Activated CD8-positive, alpha-beta memory T cell treated with anti-CD3 and anti-CD28 coated beads, Interleukin-2, amount 10 ng/mL, durations not matched to agents 7 days and 5 days (primary cell): ENCODE data around the gene TMEM147. TPM values are rescaled to one million over a fixed set of nuclear protein-coding genes. Genes with fewer than 3 reads are reported as not detected.
"Not testable (repeated sequence)": the region's sequence is repeated elsewhere in the genome, so short reads cannot be mapped to it uniquely, and the experiment has no call there.

Experiments
- ATAC-seq: fragments of 150-1000 bp; cut with Tn5 transposase; one replicate; pipeline ENCODE4 v1.10.0; 2021; ENCODE audit warnings: moderate library complexity
- CTCF ChIA-PET: fragments of 350-600 bp; sonication (Branson Sonifier 250); formaldehyde crosslinking; loops from one replicate; lab custom pipeline; 2021; ENCODE audit warnings: antibody characterized with exemption; lab: Charles Lee
- DNase-seq: peaks from one replicate; pipeline ENCODE4 v3.0.0-alpha.2; 2020
- H3K27ac Mint-ChIP-seq: one replicate; pipeline ENCODE4 v1.8.0; 2021; ENCODE audit warnings: mild to moderate bottlenecking, mixed read lengths
- H3K27me3 Mint-ChIP-seq: one replicate; pipeline ENCODE4 v1.8.0; 2021; ENCODE audit warnings: mixed read lengths
- H3K36me3 Mint-ChIP-seq: one replicate; pipeline ENCODE4 v1.8.0; 2021; ENCODE audit warnings: mild to moderate bottlenecking, mixed read lengths
- H3K4me1 Mint-ChIP-seq: one replicate; pipeline ENCODE4 v1.8.0; 2021; ENCODE audit warnings: mixed read lengths
- H3K4me3 Mint-ChIP-seq: one replicate; pipeline ENCODE4 v1.8.0; 2021; ENCODE audit warnings: mild to moderate bottlenecking, moderate library complexity, mixed read lengths
- H3K9me3 Mint-ChIP-seq: one replicate; pipeline ENCODE4 v1.8.0; 2022; ENCODE audit warnings: low read depth, mixed read lengths
- total RNA-seq, 2 experiments: library from RNA; stranded (reverse); gene quantifications; one replicate each; pipeline ENCODE4 v1.2.3, GENCODE V29; 2021

Gene TMEM147
- total RNA-seq, 2 experiments from 2014 or later = 43.6 to 65.3 TPM

GRCh38 chr19:35563207-35563829 is 17.9 kb downstream of the TMEM147 start, which contains the start of gene ATP4A:
ATP4A (minus strand) TSS chr19:35563658; CDS start chr19:35563629, 29 bp downstream.
- no peak within 1 kb of the TSS for H3K4me3 Mint-ChIP-seq
- H3K4me1 Mint-ChIP-seq = peaks cover 2% of the 10 kb centered on the region
- no peak within 1 kb of the TSS for H3K27ac Mint-ChIP-seq
- DNase-seq (no peak), ATAC-seq (no peak)
- H3K9me3 Mint-ChIP-seq = no peaks in the 10 kb centered on the region
- H3K27me3 Mint-ChIP-seq = peaks cover 23% of the 10 kb centered on the region
- CTCF ChIA-PET = no interaction called here
- no peaks in the 10 kb centered on the region for H3K36me3 Mint-ChIP-seq

- H3K27me3 Mint-ChIP-seq = peaks cover 14% of the 10 kb centered on the region
These were observed 19.8 kb downstream of the TMEM147 start for GRCh38 chr19:35565016-35565856.

GRCh38 chr19:35566738-35567137 is 21.3 kb downstream of the TMEM147 start:
- Mint-ChIP-seq H3K4me3 (no peak overlapping the region), H3K36me3 (no peaks in the 10 kb centered on the region), H3K27ac (no peak overlapping the region), H3K9me3 (no peaks in the 10 kb centered on the region), H3K4me1 (peaks cover 2% of the 10 kb centered on the region), H3K27me3 (peaks cover 14% of the 10 kb centered on the region)
- ATAC-seq (no peak), DNase-seq (no peak)
- CTCF ChIA-PET = interaction anchor here (0.6 kb wide), 1 partner anchor 15 kb away, joined by 3 read pairs; no protein-coding TSS in a partner anchor

More at GRCh38 chr19:35565016-35565856, 19.8 kb downstream of the TMEM147 start:
- Mint-ChIP-seq H3K4me3 (no peak overlapping the region), H3K36me3 (no peaks in the 10 kb centered on the region), H3K4me1 (no peaks in the 10 kb centered on the region), H3K27ac (no peak overlapping the region), H3K9me3 (no peaks in the 10 kb centered on the region)
- DNase-seq (no peak), ATAC-seq (no peak)
- CTCF ChIA-PET = interaction anchor here (0.7 to 2.1 kb wide), 2 partner anchors 17 to 55 kb away, joined by 3 to 9 read pairs; no protein-coding TSS in a partner anchor

- no peak overlapping the region for H3K4me3 Mint-ChIP-seq
- peaks cover 2% of the 10 kb centered on the region for H3K4me1 Mint-ChIP-seq
- H3K27ac Mint-ChIP-seq = no peak overlapping the region
These were observed 23.9 kb downstream of the TMEM147 start for GRCh38 chr19:35569281-35569781.

GRCh38 chr19:35571406-35571965 is 26.1 kb downstream of the TMEM147 start:
- no peak overlapping the region for H3K27ac Mint-ChIP-seq
- peaks cover 22% of the 10 kb centered on the region for H3K27me3 Mint-ChIP-seq
- H3K36me3 Mint-ChIP-seq = no peaks in the 10 kb centered on the region
- peaks cover 2% of the 10 kb centered on the region for H3K4me1 Mint-ChIP-seq
- H3K9me3 Mint-ChIP-seq = peaks cover 12% of the 10 kb centered on the region
- DNase-seq = no peak
- no peak overlapping the region for H3K4me3 Mint-ChIP-seq
- CTCF ChIA-PET = interaction anchor here (0.6 kb wide), 1 partner anchor 37 kb away, joined by 3 read pairs; no protein-coding TSS in a partner anchor
- ATAC-seq = no peak

More at GRCh38 chr19:35569281-35569781, 23.9 kb downstream of the TMEM147 start:
- Mint-ChIP-seq H3K36me3 (no peaks in the 10 kb centered on the region), H3K9me3 (no peaks in the 10 kb centered on the region), H3K27me3 (peaks cover 22% of the 10 kb centered on the region)
- ATAC-seq (no peak), DNase-seq (no peak)
- CTCF ChIA-PET = no interaction called here

GRCh38 chr19:35577918-35578317 is 32.5 kb downstream of the TMEM147 start:
- no peak overlapping the region for H3K4me3 Mint-ChIP-seq
- no peaks in the 10 kb centered on the region for H3K36me3 Mint-ChIP-seq
- ATAC-seq = no peak
- no peaks in the 10 kb centered on the region for H3K4me1 Mint-ChIP-seq
- H3K27me3 Mint-ChIP-seq = peaks cover 16% of the 10 kb centered on the region
- no peak for DNase-seq
- H3K9me3 Mint-ChIP-seq = peaks cover 18% of the 10 kb centered on the region
- CTCF ChIA-PET = no interaction called here
- no peak overlapping the region for H3K27ac Mint-ChIP-seq

GRCh38 chr19:35578707-35579106 is 33.3 kb downstream of the TMEM147 start:
- ATAC-seq (no peak), DNase-seq (no peak)
- Mint-ChIP-seq H3K36me3 (no peaks in the 10 kb centered on the region), H3K4me1 (no peaks in the 10 kb centered on the region), H3K4me3 (no peak overlapping the region), H3K27me3 (peaks cover 16% of the 10 kb centered on the region), H3K27ac (no peak overlapping the region), H3K9me3 (peaks cover 18% of the 10 kb centered on the region)
- CTCF ChIA-PET = no interaction called here

GRCh38 chr19:35582760-35583159 is 37.3 kb downstream of the TMEM147 start:
- DNase-seq (no peak), ATAC-seq (no peak)
- Mint-ChIP-seq H3K9me3 (no peaks in the 10 kb centered on the region), H3K4me3 (no peak overlapping the region), H3K4me1 (no peaks in the 10 kb centered on the region), H3K36me3 (no peaks in the 10 kb centered on the region), H3K27me3 (peaks cover 19% of the 10 kb centered on the region), H3K27ac (no peak overlapping the region)
- CTCF ChIA-PET = no interaction called here

GRCh38 chr19:35585848-35586247 is 40.4 kb downstream of the TMEM147 start, which contains the start of gene PMIS2:
PMIS2 (plus strand) TSS chr19:35586173; CDS start chr19:35586260, 87 bp downstream.
- Mint-ChIP-seq H3K4me1 (no peaks in the 10 kb centered on the region), H3K4me3 (no peak within 1 kb of the TSS), H3K36me3 (no peaks in the 10 kb centered on the region), H3K9me3 (no peaks in the 10 kb centered on the region), H3K27me3 (peaks cover 21% of the 10 kb centered on the region), H3K27ac (no peak within 1 kb of the TSS)
- CTCF ChIA-PET = interaction anchor here (1.1 kb wide), 1 partner anchor 12 kb away, joined by 3 read pairs; no protein-coding TSS in a partner anchor
- ATAC-seq (peak; percentile 23), DNase-seq (no peak)

GRCh38 chr19:35587321-35587720 is 41.9 kb downstream of the TMEM147 start:
- CTCF ChIA-PET = no interaction called here
- no peak for ATAC-seq

GRCh38 chr19:35590875-35591274 is 45.4 kb downstream of the TMEM147 start:
- ATAC-seq (no peak), DNase-seq (no peak)
- Mint-ChIP-seq H3K27me3 (peaks cover 10% of the 10 kb centered on the region), H3K9me3 (no peaks in the 10 kb centered on the region), H3K4me1 (no peaks in the 10 kb centered on the region), H3K27ac (no peak overlapping the region), H3K36me3 (no peaks in the 10 kb centered on the region), H3K4me3 (no peak overlapping the region)
- CTCF ChIA-PET = interaction anchor here (0.6 to 2.6 kb wide), 2 partner anchors 33 to 81 kb away, joined by 3 to 21 read pairs; no protein-coding TSS in a partner anchor

More at GRCh38 chr19:35587321-35587720, 41.9 kb downstream of the TMEM147 start:
- Mint-ChIP-seq H3K4me1 (no peaks in the 10 kb centered on the region), H3K27ac (no peak overlapping the region), H3K27me3 (peaks cover 19% of the 10 kb centered on the region), H3K9me3 (no peaks in the 10 kb centered on the region), H3K36me3 (no peaks in the 10 kb centered on the region), H3K4me3 (no peak overlapping the region)
- no peak for DNase-seq

- Mint-ChIP-seq H3K27me3 (peaks cover 5% of the 10 kb centered on the region), H3K27ac (no peak overlapping the region), H3K4me1 (peaks cover 7% of the 10 kb centered on the region), H3K9me3 (no peaks in the 10 kb centered on the region), H3K36me3 (no peaks in the 10 kb centered on the region), H3K4me3 (no peak overlapping the region)
- ATAC-seq (no peak), DNase-seq (no peak)
- CTCF ChIA-PET = interaction anchor here (0.7 to 2.6 kb wide), 8 partner anchors 14 to 90 kb away, joined by 3 to 21 read pairs (median 4); no protein-coding TSS in a partner anchor
These were observed 46.8 kb downstream of the TMEM147 start for GRCh38 chr19:35592226-35592625.

- H3K4me3 Mint-ChIP-seq, ATAC-seq, H3K27ac Mint-ChIP-seq, H3K4me1 Mint-ChIP-seq, H3K9me3 Mint-ChIP-seq, H3K36me3 Mint-ChIP-seq, DNase-seq: not testable (repeated sequence)
- H3K27me3 Mint-ChIP-seq = peaks cover 12% of the 10 kb centered on the region
- CTCF ChIA-PET = interaction anchor here (0.6 to 1.6 kb wide), 2 partner anchors 47 to 98 kb away, joined by 3 to 4 read pairs; no protein-coding TSS in a partner anchor
These were observed 49.6 kb downstream of the TMEM147 start for GRCh38 chr19:35595026-35595425.
